ENCODE results near the gene SSTR5. TPM values are rescaled to one million over a fixed set of nuclear protein-coding genes. Genes with fewer than 3 reads are reported as not detected.

The SSTR5 gene
- total RNA-seq, 1 donor from 2014 or later, result not detected

- intact Hi-C loops (cut with DNase I), result no loop called here
- no peak overlapping the region for H3K27ac ChIP-seq
- no peaks in the 10 kb centered on the region for H3K9me3 ChIP-seq
- ATAC-seq (no peak), DNase-seq (no peak)
- no peak overlapping the region for H3K4me3 ChIP-seq
- TF ChIP-seq CTCF (IDR thresholded peaks at IDR 0.05), result no peak
- peaks cover 16% of the 10 kb centered on the region for H3K27me3 ChIP-seq
- H3K36me3 ChIP-seq, result no peaks in the 10 kb centered on the region
- H3K4me1 ChIP-seq, result no peaks in the 10 kb centered on the region
Measured at GRCh38 chr16:1117176-1117900, 44.8 kb downstream of the SSTR5 start.

- Histone ChIP-seq H3K27me3 (peaks cover 16% of the 10 kb centered on the region), H3K36me3 (no peaks in the 10 kb centered on the region), H3K4me3 (no peak overlapping the region), H3K27ac (no peak overlapping the region), H3K9me3 (no peaks in the 10 kb centered on the region), H3K4me1 (no peaks in the 10 kb centered on the region)
- ATAC-seq (no peak), DNase-seq (no peak)
- intact Hi-C loops (cut with DNase I), result no loop called here
- no peak for TF ChIP-seq CTCF (IDR thresholded peaks at IDR 0.05)
Measured at GRCh38 chr16:1117926-1118325, 45.4 kb downstream of the SSTR5 start.

DNA sequence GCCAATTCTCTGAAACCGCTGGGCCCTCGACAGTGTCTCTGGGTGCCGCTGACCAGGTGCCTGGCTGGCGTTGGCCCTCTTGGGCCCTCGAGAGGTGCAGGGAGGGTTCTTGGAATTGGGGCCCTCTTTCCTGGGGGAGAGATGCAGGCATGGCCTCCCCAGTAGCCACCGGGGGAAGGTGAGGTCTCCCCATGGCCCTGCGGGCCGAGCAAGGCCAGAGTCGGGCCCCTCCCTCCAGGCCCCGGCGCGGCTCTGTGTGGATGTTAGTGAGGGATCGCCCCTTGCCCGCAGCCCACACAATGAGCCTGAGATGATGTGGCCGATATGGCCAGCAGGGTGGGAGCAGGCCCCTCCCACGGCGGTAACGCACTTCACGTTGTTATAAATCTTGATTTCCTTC, 46.6 kb downstream of the SSTR5 start:
- H3K27me3 ChIP-seq, result peaks cover 20% of the 10 kb centered on the region
- DNase-seq (no peak), ATAC-seq (no peak)
- no peak overlapping the region for H3K4me3 ChIP-seq
- no peak overlapping the region for H3K27ac ChIP-seq
- no peaks in the 10 kb centered on the region for H3K9me3 ChIP-seq
- H3K36me3 ChIP-seq, result no peaks in the 10 kb centered on the region
- H3K4me1 ChIP-seq, result no peaks in the 10 kb centered on the region
- intact Hi-C loops (cut with DNase I), result no loop called here
- TF ChIP-seq CTCF (IDR thresholded peaks at IDR 0.05), result no peak

- Histone ChIP-seq H3K9me3 (no peaks in the 10 kb centered on the region), H3K4me3 (no peak overlapping the region), H3K36me3 (no peaks in the 10 kb centered on the region), H3K27ac (no peak overlapping the region), H3K27me3 (peaks cover 20% of the 10 kb centered on the region), H3K4me1 (no peaks in the 10 kb centered on the region)
- ATAC-seq (no peak), DNase-seq (no peak)
- intact Hi-C loops (cut with DNase I), result no loop called here
- TF ChIP-seq CTCF (IDR thresholded peaks at IDR 0.05), result no peak
Measured at GRCh38 chr16:1119766-1120576, 47.4 kb downstream of the SSTR5 start.

GRCh38 chr16:1120577-1120941, 48.0 kb downstream of the SSTR5 start:
- ATAC-seq (no peak), DNase-seq (no peak)
- Histone ChIP-seq H3K4me3 (no peak overlapping the region), H3K27me3 (peaks cover 25% of the 10 kb centered on the region), H3K27ac (no peak overlapping the region), H3K4me1 (no peaks in the 10 kb centered on the region), H3K9me3 (no peaks in the 10 kb centered on the region), H3K36me3 (no peaks in the 10 kb centered on the region)
- TF ChIP-seq CTCF (IDR thresholded peaks at IDR 0.05), result no peak
- intact Hi-C loops (cut with DNase I), result no loop called here
